Measurements from ENCODE around the gene P3H4.
"Not testable (repeated sequence)": the region's sequence is repeated elsewhere in the genome, so short reads cannot be mapped to it uniquely, and the experiment has no call there.

P3H4 gene

DNA sequence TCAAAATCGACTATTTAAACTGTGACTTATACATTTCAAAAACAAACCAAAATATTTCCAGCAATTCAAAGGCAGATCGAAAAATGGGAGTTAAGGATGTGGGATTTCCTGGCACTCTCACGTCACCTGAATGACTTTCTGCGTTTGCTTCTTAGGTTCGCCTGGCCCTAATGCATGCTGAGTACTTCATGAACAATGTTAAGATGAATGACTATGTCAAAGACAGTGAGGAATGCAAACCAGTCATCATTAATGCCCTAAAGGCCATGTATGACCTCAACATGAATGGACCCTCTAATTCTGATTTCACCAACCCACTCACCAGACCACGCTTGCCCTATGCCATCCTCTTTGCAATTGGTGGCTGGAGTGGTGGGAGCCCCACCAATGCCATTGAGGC is 33.2 kb upstream of the P3H4 start:
- H3K36me3 ChIP-seq (ENCODE audit: low read depth), result no peaks in the 10 kb centered on the region
- peak; percentile 57; the same call in 1 of the 3 replicates for ATAC-seq (ENCODE audit: low read depth)
- H3K4me3 ChIP-seq (ENCODE audit: severe bottlenecking), result no peak overlapping the region
- H3K9me3 ChIP-seq (ENCODE audit: severe bottlenecking), result no peaks in the 10 kb centered on the region
- no peak for DNase-seq (ENCODE audit: low spot score)
- H3K27me3 ChIP-seq (ENCODE audit: insufficient read depth, poor library complexity, severe bottlenecking), result no peaks in the 10 kb centered on the region
- TF ChIP-seq, protein P1, sequence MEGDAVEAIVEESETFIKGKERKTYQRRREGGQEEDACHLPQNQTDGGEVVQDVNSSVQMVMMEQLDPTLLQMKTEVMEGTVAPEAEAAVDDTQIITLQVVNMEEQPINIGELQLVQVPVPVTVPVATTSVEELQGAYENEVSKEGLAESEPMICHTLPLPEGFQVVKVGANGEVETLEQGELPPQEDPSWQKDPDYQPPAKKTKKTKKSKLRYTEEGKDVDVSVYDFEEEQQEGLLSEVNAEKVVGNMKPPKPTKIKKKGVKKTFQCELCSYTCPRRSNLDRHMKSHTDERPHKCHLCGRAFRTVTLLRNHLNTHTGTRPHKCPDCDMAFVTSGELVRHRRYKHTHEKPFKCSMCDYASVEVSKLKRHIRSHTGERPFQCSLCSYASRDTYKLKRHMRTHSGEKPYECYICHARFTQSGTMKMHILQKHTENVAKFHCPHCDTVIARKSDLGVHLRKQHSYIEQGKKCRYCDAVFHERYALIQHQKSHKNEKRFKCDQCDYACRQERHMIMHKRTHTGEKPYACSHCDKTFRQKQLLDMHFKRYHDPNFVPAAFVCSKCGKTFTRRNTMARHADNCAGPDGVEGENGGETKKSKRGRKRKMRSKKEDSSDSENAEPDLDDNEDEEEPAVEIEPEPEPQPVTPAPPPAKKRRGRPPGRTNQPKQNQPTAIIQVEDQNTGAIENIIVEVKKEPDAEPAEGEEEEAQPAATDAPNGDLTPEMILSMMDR (IDR thresholded peaks at IDR 0.05; ENCODE audit: poor library complexity, severe bottlenecking), result no peak
- no peaks in the 10 kb centered on the region for H3K4me1 ChIP-seq (ENCODE audit: insufficient read depth, poor library complexity, severe bottlenecking)
- no peak overlapping the region for H3K27ac ChIP-seq (ENCODE audit: poor library complexity, severe bottlenecking)

DNA sequence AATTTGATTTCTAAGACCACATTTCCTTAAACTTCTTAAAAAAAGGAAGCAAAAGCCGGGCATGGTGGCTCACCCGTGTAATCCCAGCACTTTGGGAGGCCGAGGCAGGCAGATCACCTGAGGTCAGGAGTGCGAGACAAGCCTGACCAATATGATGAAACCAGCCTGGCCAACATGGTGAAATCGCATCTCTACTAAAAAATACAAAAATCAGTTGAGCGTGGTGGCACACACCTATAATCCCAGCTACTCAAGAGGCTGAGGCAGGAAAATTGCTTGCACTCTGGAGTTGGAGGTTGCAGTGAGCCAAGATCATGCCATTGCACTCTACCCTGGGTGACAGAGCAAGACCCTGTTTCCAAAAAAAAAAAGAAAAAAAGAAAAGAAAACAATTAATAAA is 29.0 kb upstream of the P3H4 start:
- H3K4me1 ChIP-seq (ENCODE audit: insufficient read depth, poor library complexity, severe bottlenecking); H3K27me3 ChIP-seq (ENCODE audit: insufficient read depth, poor library complexity, severe bottlenecking); H3K27ac ChIP-seq (ENCODE audit: poor library complexity, severe bottlenecking); H3K36me3 ChIP-seq (ENCODE audit: low read depth); H3K4me3 ChIP-seq (ENCODE audit: severe bottlenecking); ATAC-seq (ENCODE audit: low read depth); H3K9me3 ChIP-seq (ENCODE audit: severe bottlenecking); DNase-seq (ENCODE audit: low spot score): not testable (repeated sequence)

- not testable (repeated sequence) for H3K27ac ChIP-seq (ENCODE audit: poor library complexity, severe bottlenecking); H3K36me3 ChIP-seq (ENCODE audit: low read depth); ATAC-seq (ENCODE audit: low read depth)
These were observed 27.7 kb upstream of the P3H4 start for GRCh38 chr17:41839448-41839847.

GRCh38 chr17:41837761-41838538 is 26.2 kb upstream of the P3H4 start, which contains the start of gene KLHL10:
Gene KLHL10, plus strand, starts transcription at chr17:41837825. Its CDS starts 108 bp downstream, at chr17:41837933.
- H3K36me3 ChIP-seq (ENCODE audit: low read depth), result peaks cover 18% of the 10 kb centered on the region
- no peaks in the 10 kb centered on the region for H3K9me3 ChIP-seq (ENCODE audit: severe bottlenecking)
- ATAC-seq (ENCODE audit: low read depth) (no peak), DNase-seq (ENCODE audit: low spot score) (no peak)
- H3K4me3 ChIP-seq (ENCODE audit: severe bottlenecking), result peak within 1 kb of the TSS; percentile 86
- H3K4me1 ChIP-seq (ENCODE audit: insufficient read depth, poor library complexity, severe bottlenecking), result peaks cover 3% of the 10 kb centered on the region
- no peaks in the 10 kb centered on the region for H3K27me3 ChIP-seq (ENCODE audit: insufficient read depth, poor library complexity, severe bottlenecking)
- H3K27ac ChIP-seq (ENCODE audit: poor library complexity, severe bottlenecking), result no peak within 1 kb of the TSS
- TF ChIP-seq, protein P1 (IDR thresholded peaks at IDR 0.05; ENCODE audit: poor library complexity, severe bottlenecking), result no peak

More at GRCh38 chr17:41839448-41839847, 27.7 kb upstream of the P3H4 start:
- not testable (repeated sequence) for H3K9me3 ChIP-seq (ENCODE audit: severe bottlenecking); H3K27me3 ChIP-seq (ENCODE audit: insufficient read depth, poor library complexity, severe bottlenecking); DNase-seq (ENCODE audit: low spot score); H3K4me1 ChIP-seq (ENCODE audit: insufficient read depth, poor library complexity, severe bottlenecking); H3K4me3 ChIP-seq (ENCODE audit: severe bottlenecking)

DNA sequence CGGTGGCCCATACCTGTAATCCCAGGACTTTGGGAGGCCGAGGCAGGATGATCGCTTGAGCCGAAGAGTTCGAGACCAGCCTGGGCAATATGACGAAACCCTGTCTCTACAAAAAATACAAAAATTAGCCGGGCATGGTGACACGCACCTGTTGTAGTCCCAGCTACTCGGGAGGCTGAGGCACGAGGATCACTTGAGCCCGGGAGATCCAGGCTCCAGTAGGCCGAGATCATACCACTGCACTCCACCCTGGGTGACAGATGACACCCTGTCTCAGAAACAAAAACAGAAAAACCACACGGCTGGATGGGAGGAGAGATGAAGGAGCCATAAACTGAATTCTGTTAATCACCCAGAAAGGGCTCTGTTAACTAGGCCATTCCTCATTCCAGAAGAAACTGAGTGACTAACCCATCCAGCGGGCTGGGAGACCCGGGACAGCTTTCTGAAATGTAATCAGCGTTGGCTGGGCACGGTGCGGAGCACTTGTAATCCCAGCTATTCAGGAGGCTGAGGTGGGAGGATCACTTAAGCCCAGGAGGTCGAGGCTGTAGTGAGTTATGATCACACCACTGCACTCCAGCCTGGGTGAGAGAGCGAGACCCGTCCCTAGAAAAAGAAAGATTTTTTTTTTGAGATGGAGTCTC is 24.9 kb upstream of the P3H4 start:
- TF ChIP-seq, protein P1 (IDR thresholded peaks at IDR 0.05; ENCODE audit: poor library complexity, severe bottlenecking), result no peak
- no peak for DNase-seq (ENCODE audit: low spot score)

More for the DNA sequence above, 24.9 kb upstream of the P3H4 start:
- no peak for ATAC-seq (ENCODE audit: low read depth)
- Histone ChIP-seq H3K4me1 (ENCODE audit: insufficient read depth, poor library complexity, severe bottlenecking) (peaks cover 3% of the 10 kb centered on the region), H3K27ac (ENCODE audit: poor library complexity, severe bottlenecking) (no peak overlapping the region), H3K27me3 (ENCODE audit: insufficient read depth, poor library complexity, severe bottlenecking) (no peaks in the 10 kb centered on the region), H3K4me3 (ENCODE audit: severe bottlenecking) (peak overlapping the region; percentile 86), H3K36me3 (ENCODE audit: low read depth) (peaks cover 30% of the 10 kb centered on the region), H3K9me3 (ENCODE audit: severe bottlenecking) (no peaks in the 10 kb centered on the region)

All from RWPE2 (cell line).